ENCODE results near the gene DRICH1. TPM values are rescaled to one million over a fixed set of nuclear protein-coding genes. Genes with fewer than 3 reads are reported as not detected.

Gene DRICH1, protein sequence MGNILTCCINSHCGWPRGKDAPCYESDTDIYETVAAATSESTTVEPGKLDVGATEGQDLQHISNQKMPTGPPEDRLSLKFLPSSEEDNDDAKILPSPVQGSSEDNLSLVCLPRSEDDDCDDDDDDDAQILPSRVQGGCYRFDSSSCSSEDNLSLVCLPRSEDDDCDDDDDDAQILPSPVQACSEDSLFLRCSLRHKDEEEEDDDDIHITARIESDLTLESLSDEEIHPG
- not detected in 2 replicates for polyA plus RNA-seq

DNA sequence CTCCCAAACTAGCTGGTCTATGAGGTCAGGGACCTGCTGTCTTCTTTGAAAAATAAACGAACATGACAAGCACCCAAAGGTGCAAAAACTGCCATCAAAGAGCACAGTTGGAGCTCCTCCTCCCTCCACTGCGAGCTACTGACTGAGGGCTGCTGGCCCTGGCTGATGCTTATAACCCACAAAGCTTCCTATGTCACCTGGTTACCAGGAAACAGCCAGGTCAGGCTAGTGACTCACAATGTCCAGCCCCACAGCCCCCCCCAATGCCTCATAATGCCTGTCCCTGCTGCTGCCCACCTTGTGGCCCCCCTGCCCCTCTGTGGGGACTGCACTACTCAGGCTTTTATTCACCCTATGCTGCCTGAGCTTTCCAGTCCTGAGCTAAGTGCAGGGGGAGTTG, at the start of gene DRICH1:
Gene DRICH1, minus strand, starts transcription at position 144 of the 400 bp plus-strand sequence. CDS start 298 bp downstream, outside the sequence.

GRCh38 chr22:23579870-23580575, 52.1 kb downstream of the DRICH1 start, which contains the start of gene IGLL1:
IGLL1 (minus strand) TSS chr22:23580290; CDS start chr22:23580190, 100 bp downstream.

Other genes starting within 250 kb of the DRICH1 start
- gene IGLL1, start 52.0 kb downstream of the DRICH1 start, polyA plus RNA-seq = not detected in 2 replicates
- not detected in 2 replicates for gene RGL4, start 58.7 kb upstream of the DRICH1 start, polyA plus RNA-seq
- gene ZNF70, start 118.8 kb upstream of the DRICH1 start, polyA plus RNA-seq = 0.15 TPM in 1 of 2 replicates, not detected in the other
- gene VPREB3, start 122.1 kb upstream of the DRICH1 start, polyA plus RNA-seq = 1.2 and 6.7 TPM in 2 replicates
- gene C22orf15, start 130.7 kb upstream of the DRICH1 start, polyA plus RNA-seq = not detected in 2 replicates
- gene CHCHD10, start 135.7 kb upstream of the DRICH1 start, polyA plus RNA-seq = 148 and 429 TPM in 2 replicates
- gene MMP11, start 140.5 kb upstream of the DRICH1 start, polyA plus RNA-seq = 0.58 TPM in 1 of 2 replicates, not detected in the other
- gene SMARCB1, start 154.6 kb upstream of the DRICH1 start, polyA plus RNA-seq = 3.8 and 4.0 TPM in 2 replicates
- gene DERL3, start 206.7 kb upstream of the DRICH1 start, polyA plus RNA-seq = 2.3 and 2.5 TPM in 2 replicates
- 8.0 and 15.6 TPM in 2 replicates for gene SLC2A11, start 225.6 kb upstream of the DRICH1 start, polyA plus RNA-seq

All from Purkinje cell (primary cell).